K562 (cell line): ENCODE data around the gene PPP1R9B. TPM values are rescaled to one million over a fixed set of nuclear protein-coding genes. Genes with fewer than 3 reads are reported as not detected.

Experiments
- CBFB ChIP-seq: sonication (generic); formaldehyde crosslinking; IDR thresholded peaks from 2 replicates; pipeline ENCODE4 v1.4.0; 2020; ENCODE audit warnings: mild to moderate bottlenecking, missing genetic modification reagents
- ELF1 ChIP-seq: fragments of 200-800 bp; sonication (Bioruptor generic); IDR thresholded peaks from 2 replicates; pipeline ENCODE4 v1.6.1; 2016; ENCODE audit warnings: missing genetic modification characterization, missing compliant biosample characterization
- FOSL1 ChIP-seq: fragments of 200-800 bp; sonication (Bioruptor generic); conservative IDR thresholded peaks from 2 replicates; pipeline ENCODE4 v1.6.1; 2016; ENCODE audit warnings: missing genetic modification characterization, missing compliant biosample characterization
- FOXM1 ChIP-seq, 2 experiments: fragments of 450-650 bp in 1 of 2; sonication (generic) in 1 of 2; formaldehyde crosslinking in 1 of 2; IDR thresholded peaks; 2 replicates each; pipeline versions ENCODE4 v1.6.1 to v1.9.0; 2017 to 2022; ENCODE audit warnings: low read depth in 2 of 2, mild to moderate bottlenecking in 2 of 2, missing genetic modification reagents in 1 of 2, moderate library complexity in 1 of 2
- GABPA ChIP-seq: fragments of 200-800 bp; sonication (Bioruptor generic); conservative IDR thresholded peaks from 2 replicates; pipeline ENCODE4 v1.6.1; 2016; ENCODE audit warnings: low read depth, missing genetic modification characterization, missing compliant biosample characterization
- JUND ChIP-seq, 2 experiments: IDR thresholded peaks; 2 replicates in 1 of 2; 3 replicates in 1 of 2; pipeline ENCODE4 v1.6.1; 2011; ENCODE audit warnings: borderline replicate concordance in 2 of 2, low read depth in 2 of 2, low read length in 2 of 2, improper control_type of control experiment in 1 of 2, missing biosample characterization in 1 of 2, missing genetic modification characterization in 1 of 2, missing genetic modification reagents in 1 of 2
- KDM1A ChIP-seq, 2 experiments: fragments of 450-650 bp; IDR thresholded peaks; 2 replicates each; pipeline ENCODE4 v1.6.1; 2016; ENCODE audit warnings: mild to moderate bottlenecking in 2 of 2
- KDM2B ChIP-seq: fragments of 250-450 bp; sonication (Bioruptor Pico); IDR thresholded peaks from 2 replicates; pipeline ENCODE4 v1.8.0; 2021; ENCODE audit warnings: mild to moderate bottlenecking, moderate library complexity
- KLF16 ChIP-seq: IDR thresholded peaks from 2 replicates; pipeline ENCODE4 v1.6.1; 2016; ENCODE audit warnings: antibody characterized with exemption
- L3MBTL2 ChIP-seq: fragments of 450-650 bp; IDR thresholded peaks from 2 replicates; pipeline ENCODE4 v1.6.1; 2016; ENCODE audit warnings: mild to moderate bottlenecking, moderate library complexity
- MYNN ChIP-seq, 2 experiments: sonication (generic); formaldehyde crosslinking in 1 of 2; IDR thresholded peaks; 2 replicates each; pipeline versions ENCODE4 v1.5.0 to v1.6.1; 2016 to 2020; ENCODE audit warnings: antibody characterized with exemption in 1 of 2, missing genetic modification reagents in 1 of 2
- NFRKB ChIP-seq: fragments of 450-650 bp; IDR thresholded peaks from 2 replicates; pipeline ENCODE4 v1.6.1; 2016; ENCODE audit warnings: low read depth
- NR2C1 ChIP-seq, 2 experiments: fragments of 450-650 bp; IDR thresholded peaks; 2 replicates each; pipeline ENCODE4 v1.6.1; 2017; ENCODE audit warnings: mild to moderate bottlenecking in 2 of 2, antibody characterized with exemption in 1 of 2, inconsistent platforms in 1 of 2, missing compliant biosample characterization in 1 of 2, missing genetic modification characterization in 1 of 2
- PML ChIP-seq: IDR thresholded peaks from 2 replicates; pipeline ENCODE4 v1.6.1; 2012; ENCODE audit warnings: low read length, inconsistent platforms
- RBFOX2 ChIP-seq: fragments of 200-400 bp; formaldehyde crosslinking; IDR thresholded peaks from 2 replicates; pipeline ENCODE4 v1.6.1; 2017; ENCODE audit warnings: low read depth, mild to moderate bottlenecking, low read length, moderate library complexity
- SPI1 ChIP-seq: IDR thresholded peaks from 2 replicates; pipeline ENCODE4 v1.6.1; 2011; ENCODE audit warnings: low read depth, low read length, control low read depth, borderline replicate concordance
- SREBF1 ChIP-seq: fragments of 150-350 bp; IDR thresholded peaks from 2 replicates; pipeline ENCODE4 v1.6.1; 2014; ENCODE audit warnings: antibody characterized with exemption, low read depth, low read length, borderline replicate concordance
- SRF ChIP-seq, 2 experiments: fragments of 250-450, 450-650 bp in 1 of 2; sonication (Bioruptor Pico) in 1 of 2; sonication (generic) in 1 of 2; formaldehyde crosslinking; IDR thresholded peaks; 2 replicates each; pipeline versions ENCODE4 v1.5.0 to v1.5.1; 2020 to 2022; ENCODE audit warnings: mild to moderate bottlenecking in 1 of 2, missing genetic modification reagents in 1 of 2
- ZFX ChIP-seq: sonication (generic); formaldehyde crosslinking; IDR thresholded peaks from 2 replicates; pipeline ENCODE4 v1.8.0; 2022; ENCODE audit warnings: mild to moderate bottlenecking, missing genetic modification reagents, moderate library complexity
- ZNF232 ChIP-seq: sonication (generic); formaldehyde crosslinking; IDR thresholded peaks from 2 replicates; pipeline ENCODE4 v1.8.0; 2022; ENCODE audit warnings: mild to moderate bottlenecking, missing genetic modification reagents
- ZNF699 ChIP-seq: fragments of 250-450 bp; sonication (Bioruptor Pico); IDR thresholded peaks from 2 replicates; pipeline ENCODE4 v1.8.0; 2021; ENCODE audit warnings: mild to moderate bottlenecking, moderate library complexity; ENCODE audit not compliant: insufficient replicate concordance
- polyA plus RNA-seq, 8 experiments: library from polyadenylated mRNA; depleted of rRNA in 4 of 8; stranded (reverse) in 5 of 8; unstranded in 3 of 8; fragments of >200 nt; fragmentation: Nextera tagmentation in 2 of 8; fragmentation: Illumina TruSeq in 1 of 8; extraction: Ambion mirVana in 2 of 8; extraction: Trizol in 1 of 8; gene quantifications; 2 replicates each; pipeline versions ENCODE4 v1.2.1 to v1.2.3, GENCODE V29; 2011 to 2014; ENCODE audit warnings: inconsistent platforms in 1 of 8, missing spikeins in 1 of 8
- total RNA-seq, 7 experiments: library from RNA; depleted of rRNA in 6 of 7; stranded (reverse); fragments of >200 nt in 6 of 7; fragmentation: Illumina TruSeq in 2 of 7; extraction: Trizol in 2 of 7; gene quantifications; 2 replicates each; pipeline versions ENCODE4 v1.2.1 to v1.2.3, GENCODE V29; 2011 to 2021; ENCODE audit warnings: low replicate concordance in 1 of 7
- TF ChIP-seq, protein P1 (sequence below), 2 experiments: fragments of 150-350 bp in 1 of 2; IDR thresholded peaks; 2 replicates each; pipeline ENCODE4 v1.6.1; 2012 to 2016; ENCODE audit warnings: low read depth in 2 of 2, low read length in 2 of 2, mild to moderate bottlenecking in 1 of 2, moderate library complexity in 1 of 2

The PPP1R9B gene
- total and polyA plus RNA-seq, 9 of the 15 experiments (the other 6 are each of a cell fraction or from before 2014, with no cell fraction given), result 0.10 to 63.5 (median 24.7) TPM

DNA sequence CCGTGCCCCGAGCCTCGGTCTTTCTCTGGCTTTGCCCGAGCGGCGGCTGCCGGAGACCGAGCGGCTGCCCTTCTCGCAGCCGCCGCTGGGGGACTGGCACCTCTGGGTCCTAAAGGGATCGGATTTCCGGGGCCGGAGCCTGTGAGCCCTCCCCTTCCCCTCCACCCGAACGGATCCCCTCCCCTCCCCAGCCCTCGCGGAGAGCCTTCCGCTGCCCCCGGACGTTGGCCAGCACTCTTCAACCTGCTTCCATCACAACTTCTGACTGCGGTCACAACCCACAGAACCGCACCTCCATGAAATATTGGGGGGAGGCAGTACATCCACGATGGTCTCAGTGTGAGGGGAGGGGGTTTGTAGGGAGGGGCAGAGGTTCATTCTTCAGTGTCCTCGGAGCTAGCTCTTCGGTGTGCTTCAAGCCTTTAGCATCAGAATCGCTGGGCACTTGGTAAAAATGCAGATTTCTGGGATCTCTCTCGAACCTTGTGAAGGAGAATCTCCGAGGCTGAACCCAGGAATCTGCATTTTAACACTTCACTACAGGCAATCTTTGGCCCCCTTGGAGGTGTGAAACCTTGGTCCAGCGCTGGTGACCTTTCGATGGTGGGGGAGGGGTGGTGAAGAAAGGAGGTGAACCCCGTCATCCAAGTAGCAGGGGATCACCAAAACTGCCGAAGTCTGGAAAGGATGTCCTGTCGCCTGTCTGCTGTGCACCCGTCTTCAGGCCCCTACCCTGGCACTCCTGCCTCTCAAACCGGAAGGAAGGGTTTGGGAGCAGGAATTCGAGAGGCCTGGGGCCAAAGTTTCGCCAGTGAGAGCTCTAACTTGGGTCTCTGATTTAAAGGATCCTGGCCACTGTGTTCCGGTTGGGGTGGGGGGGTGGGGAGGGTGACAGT, 812 bp upstream of the PPP1R9B start (continued):
- peak; percentile 37; the same call in 1 of the 2 replicates for TF ChIP-seq MYNN (IDR thresholded peaks at IDR 0.05)
- TF ChIP-seq MYNN (CRISPR knock-in tag; IDR thresholded peaks at IDR 0.05), result no peak
- TF ChIP-seq, protein P1, sequence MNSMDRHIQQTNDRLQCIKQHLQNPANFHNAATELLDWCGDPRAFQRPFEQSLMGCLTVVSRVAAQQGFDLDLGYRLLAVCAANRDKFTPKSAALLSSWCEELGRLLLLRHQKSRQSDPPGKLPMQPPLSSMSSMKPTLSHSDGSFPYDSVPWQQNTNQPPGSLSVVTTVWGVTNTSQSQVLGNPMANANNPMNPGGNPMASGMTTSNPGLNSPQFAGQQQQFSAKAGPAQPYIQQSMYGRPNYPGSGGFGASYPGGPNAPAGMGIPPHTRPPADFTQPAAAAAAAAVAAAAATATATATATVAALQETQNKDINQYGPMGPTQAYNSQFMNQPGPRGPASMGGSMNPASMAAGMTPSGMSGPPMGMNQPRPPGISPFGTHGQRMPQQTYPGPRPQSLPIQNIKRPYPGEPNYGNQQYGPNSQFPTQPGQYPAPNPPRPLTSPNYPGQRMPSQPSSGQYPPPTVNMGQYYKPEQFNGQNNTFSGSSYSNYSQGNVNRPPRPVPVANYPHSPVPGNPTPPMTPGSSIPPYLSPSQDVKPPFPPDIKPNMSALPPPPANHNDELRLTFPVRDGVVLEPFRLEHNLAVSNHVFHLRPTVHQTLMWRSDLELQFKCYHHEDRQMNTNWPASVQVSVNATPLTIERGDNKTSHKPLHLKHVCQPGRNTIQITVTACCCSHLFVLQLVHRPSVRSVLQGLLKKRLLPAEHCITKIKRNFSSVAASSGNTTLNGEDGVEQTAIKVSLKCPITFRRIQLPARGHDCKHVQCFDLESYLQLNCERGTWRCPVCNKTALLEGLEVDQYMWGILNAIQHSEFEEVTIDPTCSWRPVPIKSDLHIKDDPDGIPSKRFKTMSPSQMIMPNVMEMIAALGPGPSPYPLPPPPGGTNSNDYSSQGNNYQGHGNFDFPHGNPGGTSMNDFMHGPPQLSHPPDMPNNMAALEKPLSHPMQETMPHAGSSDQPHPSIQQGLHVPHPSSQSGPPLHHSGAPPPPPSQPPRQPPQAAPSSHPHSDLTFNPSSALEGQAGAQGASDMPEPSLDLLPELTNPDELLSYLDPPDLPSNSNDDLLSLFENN (IDR thresholded peaks at IDR 0.05; ENCODE audit: low read depth in 2 of 2, low read length in 2 of 2), result 0 out of 4 replicates have a peak, but pooled peaks of 1 of the 2 experiments have one; percentile 39
- TF ChIP-seq SPI1, result 0 out of 2 replicates have a peak, but pooled peaks have one; percentile 12
- TF ChIP-seq GABPA, result peak; percentile 63; the same call in 1 of the 2 replicates
- TF ChIP-seq ZNF699 (CRISPR knock-in tag), result no peak
- TF ChIP-seq SREBF1, result no peak
- no peak for TF ChIP-seq KDM2B (CRISPR knock-in tag)
- 0 out of 2 replicates have a peak, but pooled peaks have one; percentile 12 for TF ChIP-seq FOSL1 (tag)
- TF ChIP-seq L3MBTL2, result peak; percentile 67
- peak; percentile 74 for TF ChIP-seq NFRKB
- TF ChIP-seq JUND (IDR thresholded peaks at IDR 0.05; ENCODE audit: borderline replicate concordance, low read depth, low read length), result peak; percentile 58
- no peak; the same call in 2 of the 3 replicates for TF ChIP-seq JUND (tag; IDR thresholded peaks at IDR 0.05; ENCODE audit: borderline replicate concordance, low read depth, low read length)
- TF ChIP-seq SRF (CRISPR knock-in tag; IDR thresholded peaks at IDR 0.05), result no peak
- TF ChIP-seq PML, result no peak
- TF ChIP-seq NR2C1 (IDR thresholded peaks at IDR 0.05), result peak; percentile 24; the same call in 1 of the 2 replicates
- peak; percentile 70 for TF ChIP-seq NR2C1 (tag; IDR thresholded peaks at IDR 0.05)
- TF ChIP-seq FOXM1 (IDR thresholded peaks at IDR 0.05; ENCODE audit: low read depth), result peak; percentile 28; the same call in 1 of the 2 replicates
- no peak for TF ChIP-seq FOXM1 (CRISPR knock-in tag; IDR thresholded peaks at IDR 0.05; ENCODE audit: low read depth)
- TF ChIP-seq ELF1, result peak; percentile 79
- peak; percentile 0; the same call in 1 of the 2 replicates for TF ChIP-seq ZFX (CRISPR knock-in tag)
- 0 out of 4 replicates have a peak, but pooled peaks of 1 of the 2 experiments have one; percentile 38 for TF ChIP-seq KDM1A (IDR thresholded peaks at IDR 0.05)
- no peak for TF ChIP-seq CBFB (CRISPR knock-in tag)
- TF ChIP-seq ZNF232 (CRISPR knock-in tag), result no peak
- TF ChIP-seq KLF16, result no peak
- TF ChIP-seq RBFOX2, result peak; percentile 56
